Muscle layer of colon (tissue), 2 donors: ENCODE data around the gene ZSWIM4.
A peak's percentile ranks its signal among the peaks of the same experiment; 100 is the strongest.
"Not testable (repeated sequence)": the region's sequence is repeated elsewhere in the genome, so short reads cannot be mapped to it uniquely, and the experiment has no call there.

ENCODE experiments used
- H3K27ac ChIP-seq: one replicate; pipeline ENCODE4 v1.7.0; 2013; ENCODE audit warnings: low read depth, mild to moderate bottlenecking, low read length, moderate library complexity
- H3K27me3 ChIP-seq, 2 donors: one replicate each; pipeline ENCODE4 v1.7.0; 2013; ENCODE audit warnings: low read length in 2 of 2, mild to moderate bottlenecking in 2 of 2; ENCODE audit not compliant: insufficient read depth in 2 of 2, control insufficient read depth in 1 of 2
- H3K36me3 ChIP-seq: one replicate; pipeline ENCODE4 v1.7.0; 2013; ENCODE audit warnings: mild to moderate bottlenecking, low read length; ENCODE audit not compliant: insufficient read depth
- H3K4me1 ChIP-seq: one replicate; pipeline ENCODE4 v1.7.0; 2013; ENCODE audit warnings: mild to moderate bottlenecking, low read length; ENCODE audit not compliant: insufficient read depth
- H3K4me3 ChIP-seq, 2 donors: one replicate each; pipeline ENCODE4 v1.7.0; 2013; ENCODE audit warnings: low read length in 2 of 2, low read depth in 1 of 2, mild to moderate bottlenecking in 1 of 2, moderate library complexity in 1 of 2
- H3K9ac ChIP-seq: one replicate; pipeline ENCODE4 v1.7.0; 2013; ENCODE audit warnings: low read length
- H3K9me3 ChIP-seq: one replicate; pipeline ENCODE4 v1.7.0; 2013; ENCODE audit warnings: mild to moderate bottlenecking, low read length
- donor health status: abdominal sarcoma.
- donor health status: Adenocarcinoma of cecum.

ZSWIM4 gene

GRCh38 chr19:13848798-13849676 lies 53.8 kb downstream of the ZSWIM4 start:
- Histone ChIP-seq H3K9me3 (no peaks in the 10 kb centered on the region), H3K27me3 (no peaks in the 10 kb centered on the region), H3K27ac (peak overlapping the region; percentile 100), H3K36me3 (no peaks in the 10 kb centered on the region), H3K4me3 (no peak overlapping the region), H3K4me1 (peaks cover 48% of the 10 kb centered on the region), H3K9ac (peak overlapping the region; percentile 27)

GRCh38 chr19:13849991-13850909 lies 55.0 kb downstream of the ZSWIM4 start:
- Histone ChIP-seq H3K27me3 (no peaks in the 10 kb centered on the region), H3K4me3 (peak overlapping the region; percentile 7 to 65), H3K4me1 (peaks cover 46% of the 10 kb centered on the region), H3K36me3 (no peaks in the 10 kb centered on the region), H3K9ac (peak overlapping the region; percentile 65), H3K9me3 (no peaks in the 10 kb centered on the region), H3K27ac (peak overlapping the region; percentile 100)

- Histone ChIP-seq H3K9ac (peak overlapping the region; percentile 65), H3K9me3 (no peaks in the 10 kb centered on the region), H3K36me3 (no peaks in the 10 kb centered on the region), H3K4me3 (peak overlapping the region; percentile 11 to 65), H3K27me3 (no peaks in the 10 kb centered on the region), H3K27ac (peak overlapping the region; percentile 100), H3K4me1 (peaks cover 41% of the 10 kb centered on the region)
Observed at GRCh38 chr19:13850910-13851733, 55.9 kb downstream of the ZSWIM4 start.

GRCh38 chr19:13851734-13852114 lies 56.5 kb downstream of the ZSWIM4 start:
- Histone ChIP-seq H3K27ac (peak overlapping the region; percentile 100), H3K4me3 (peak overlapping the region in 1 of 2 donors; percentile 11), H3K4me1 (peaks cover 35% of the 10 kb centered on the region), H3K9ac (peak overlapping the region; percentile 65)
- not testable (repeated sequence) for H3K27me3 ChIP-seq, H3K36me3 ChIP-seq, H3K9me3 ChIP-seq

- not testable (repeated sequence) for H3K27me3 ChIP-seq, H3K9me3 ChIP-seq, H3K9ac ChIP-seq, H3K36me3 ChIP-seq, H3K4me3 ChIP-seq
- peak overlapping the region; percentile 32 for H3K27ac ChIP-seq
- peaks cover 30% of the 10 kb centered on the region for H3K4me1 ChIP-seq
Observed at GRCh38 chr19:13852171-13852707, 57.0 kb downstream of the ZSWIM4 start.

- no peak overlapping the region for H3K9ac ChIP-seq
- no peaks in the 10 kb centered on the region for H3K9me3 ChIP-seq
- H3K27ac ChIP-seq, result no peak overlapping the region
- H3K27me3 ChIP-seq, result no peaks in the 10 kb centered on the region
- peaks cover 9% of the 10 kb centered on the region for H3K4me1 ChIP-seq
- H3K36me3 ChIP-seq, result no peaks in the 10 kb centered on the region
- no peak overlapping the region for H3K4me3 ChIP-seq
Observed at GRCh38 chr19:13856497-13856896, 61.3 kb downstream of the ZSWIM4 start.

- Histone ChIP-seq H3K9ac (no peak overlapping the region), H3K27ac (no peak overlapping the region), H3K27me3 (no peaks in the 10 kb centered on the region), H3K9me3 (no peaks in the 10 kb centered on the region), H3K36me3 (no peaks in the 10 kb centered on the region), H3K4me1 (peaks cover 12% of the 10 kb centered on the region), H3K4me3 (no peak overlapping the region)
Observed at GRCh38 chr19:13859361-13859880, 64.2 kb downstream of the ZSWIM4 start.

GRCh38 chr19:13860679-13861391 lies 65.6 kb downstream of the ZSWIM4 start:
- H3K4me3 ChIP-seq, result no peak overlapping the region
- peaks cover 12% of the 10 kb centered on the region for H3K4me1 ChIP-seq
- no peaks in the 10 kb centered on the region for H3K36me3 ChIP-seq
- H3K27me3 ChIP-seq, result no peaks in the 10 kb centered on the region
- no peaks in the 10 kb centered on the region for H3K9me3 ChIP-seq
- peak overlapping the region; percentile 78 for H3K9ac ChIP-seq
- H3K27ac ChIP-seq, result peak overlapping the region; percentile 96

- Histone ChIP-seq H3K9ac (peak overlapping the region; percentile 78), H3K27ac (peak overlapping the region; percentile 96), H3K9me3 (no peaks in the 10 kb centered on the region), H3K4me1 (peaks cover 15% of the 10 kb centered on the region), H3K27me3 (no peaks in the 10 kb centered on the region), H3K4me3 (peak overlapping the region; percentile 50 to 64), H3K36me3 (no peaks in the 10 kb centered on the region)
Observed at GRCh38 chr19:13861392-13861713, 66.1 kb downstream of the ZSWIM4 start.

- Histone ChIP-seq H3K4me1 (peaks cover 17% of the 10 kb centered on the region), H3K27me3 (no peaks in the 10 kb centered on the region), H3K9ac (peak overlapping the region; percentile 78), H3K9me3 (no peaks in the 10 kb centered on the region), H3K36me3 (no peaks in the 10 kb centered on the region), H3K4me3 (peak overlapping the region; percentile 50 to 64), H3K27ac (peak overlapping the region; percentile 96)
Observed at GRCh38 chr19:13861714-13862531, 66.7 kb downstream of the ZSWIM4 start.
